Endothelial cell of umbilical vein (primary cell): Measurements from ENCODE around the gene LMTK3. TPM values are rescaled to one million over a fixed set of nuclear protein-coding genes. Genes with fewer than 3 reads are reported as not detected.

Experiments used
- BruUV-seq: library from RNA; stranded (reverse); fragments of 400-500 nt; replicated peaks from 2 replicates; lab custom pipeline; 2021; lab: Mats Ljungman, UMichigan
- CTCF ChIA-PET: fragments of 300-600, 350-600 bp; sonication (Branson Sonifier 250); formaldehyde crosslinking; loops from one replicate; lab custom pipeline; 2021; ENCODE audit warnings: antibody characterized with exemption, inconsistent platforms; lab: Charles Lee
- POLR2A ChIA-PET: fragments of 300-600, 350-600 bp; sonication (Branson Sonifier 250); formaldehyde crosslinking; loops from one replicate; lab custom pipeline; 2021; ENCODE audit warnings: antibody characterized with exemption, inconsistent platforms; lab: Charles Lee
- DNase-seq: peaks from one replicate; pipeline ENCODE4 v3.0.0-alpha.2; 2011; ENCODE audit warnings: low read depth, low spot score
- FAIRE-seq: peaks from 2 replicates; lab custom pipeline; 2011; peaks lifted over from hg19 to GRCh38; lab: Jason Lieb, UNC
- H2AFZ ChIP-seq: 2 replicates; pipeline ENCODE4 v1.6.0; 2012; ENCODE audit warnings: low read depth, low read length, control low read depth, inconsistent platforms
- H3K27ac ChIP-seq: 2 replicates; pipeline ENCODE4 v1.5.1; 2011; ENCODE audit warnings: low read depth, mild to moderate bottlenecking, control low read depth, low read length, moderate library complexity; ENCODE audit not compliant: insufficient read depth
- H3K27me3 ChIP-seq, 2 experiments: 2 replicates each; pipeline versions ENCODE4 v1.6.0 to v1.6.1; 2011; ENCODE audit warnings: low read length in 2 of 2, mixed read lengths in 1 of 2; ENCODE audit not compliant: control insufficient read depth in 2 of 2, insufficient read depth in 2 of 2
- H3K36me3 ChIP-seq, 2 experiments: 2 replicates in 1 of 2; 3 replicates in 1 of 2; pipeline ENCODE4 v1.5.1; 2011; ENCODE audit warnings: low read length in 2 of 2, mild to moderate bottlenecking in 1 of 2, moderate library complexity in 1 of 2; ENCODE audit not compliant: control insufficient read depth in 2 of 2, insufficient read depth in 2 of 2; ENCODE audit errors: extremely low read depth in 1 of 2
- H3K4me1 ChIP-seq: 3 replicates; pipeline ENCODE4 v1.5.1; 2011; ENCODE audit warnings: mild to moderate bottlenecking, low read length; ENCODE audit not compliant: control insufficient read depth, insufficient read depth; ENCODE audit errors: extremely low read depth
- H3K4me2 ChIP-seq: 2 replicates; pipeline ENCODE4 v1.6.1; 2011; ENCODE audit warnings: low read length, control low read depth, mixed read lengths; ENCODE audit not compliant: insufficient read depth
- H3K4me3 ChIP-seq, 3 experiments: fragments of 200-600 bp in 1 of 3; sonication (generic), shearing (Covaris generic) in 1 of 3; replicated peaks in 1 of 3; 2 replicates each; pipeline ENCODE4 v1.5.1; 2011 to 2016; ENCODE audit warnings: control low read depth in 3 of 3, low read length in 3 of 3, mild to moderate bottlenecking in 2 of 3, inconsistent platforms in 1 of 3, low read depth in 1 of 3, moderate library complexity in 1 of 3; ENCODE audit not compliant: insufficient read depth in 1 of 3
- H3K79me2 ChIP-seq: 2 replicates; pipeline ENCODE4 v1.6.0; 2012; ENCODE audit warnings: low read length, inconsistent platforms; ENCODE audit not compliant: control insufficient read depth, insufficient read depth
- H3K9ac ChIP-seq: replicated peaks from 2 replicates; pipeline ENCODE3; 2011; ENCODE audit warnings: low read length, control low read depth; ENCODE audit not compliant: insufficient read depth; ENCODE audit errors: extremely low read depth
- H3K9me1 ChIP-seq: replicated peaks from 3 replicates; pipeline ENCODE4 v1.6.0; 2011; ENCODE audit warnings: mild to moderate bottlenecking, low read length; ENCODE audit not compliant: control insufficient read depth, insufficient read depth; ENCODE audit errors: extremely low read depth
- H3K9me3 ChIP-seq: replicated peaks from 2 replicates; pipeline ENCODE4 v1.5.1; 2012; ENCODE audit warnings: low read length, inconsistent platforms; ENCODE audit not compliant: control insufficient read depth, insufficient read depth
- H4K20me1 ChIP-seq: replicated peaks from 2 replicates; pipeline ENCODE3; 2011; ENCODE audit warnings: mild to moderate bottlenecking, low read length; ENCODE audit not compliant: control insufficient read depth, insufficient read depth; ENCODE audit errors: extremely low read depth
- EZH2 ChIP-seq: IDR thresholded peaks from 2 replicates; pipeline ENCODE4 v1.6.1; 2012; ENCODE audit warnings: borderline replicate concordance, low read depth, mild to moderate bottlenecking, moderate library complexity, low read length, inconsistent platforms; ENCODE audit not compliant: severe bottlenecking
- FOS ChIP-seq: IDR thresholded peaks from 2 replicates; pipeline ENCODE4 v1.6.1; 2011; ENCODE audit warnings: mild to moderate bottlenecking, low read length, moderate library complexity, borderline replicate concordance; ENCODE audit not compliant: insufficient read depth
- GATA2 ChIP-seq: IDR thresholded peaks from 2 replicates; pipeline ENCODE4 v1.7.0; 2011; ENCODE audit warnings: low read depth, mild to moderate bottlenecking, moderate library complexity, mixed read lengths, low read length; ENCODE audit not compliant: insufficient read length, insufficient read depth
- JUN ChIP-seq: IDR thresholded peaks from 2 replicates; pipeline ENCODE4 v1.6.1; 2011; ENCODE audit warnings: borderline replicate concordance, low read depth; ENCODE audit not compliant: insufficient read length, insufficient read depth
- MYC ChIP-seq: IDR thresholded peaks from one replicate; pipeline ENCODE4 v1.6.1; 2011; ENCODE audit warnings: mild to moderate bottlenecking, low read depth, low read length
- POLR2A ChIP-seq: IDR thresholded peaks from 2 replicates; pipeline ENCODE4 v1.6.1; 2012; ENCODE audit warnings: low read depth, mild to moderate bottlenecking, control low read depth, low read length
- POLR2AphosphoS5 ChIP-seq: IDR thresholded peaks from 2 replicates; pipeline ENCODE4 v1.6.1; 2012; ENCODE audit warnings: low read depth, mild to moderate bottlenecking, control low read depth, low read length, moderate library complexity; ENCODE audit not compliant: insufficient read depth
- dilution Hi-C: fragments of 300-500 bp; cut with MboI; formaldehyde crosslinking; loops from one replicate; pipeline ENCODE4 v1.15.0; 2019; ENCODE audit warnings: low sequenced_read_pairs; ENCODE audit not compliant: extremely low pct_ligation_motif_present
- intact Hi-C: fragments of 100-400 bp; cut with micrococcal nuclease; formaldehyde crosslinking; loops from one replicate; pipeline ENCODE4 v1.10.0; 2022
- polyA plus RNA-seq, 4 experiments: library from polyadenylated mRNA; depleted of rRNA in 3 of 4; stranded (reverse) in 3 of 4; unstranded in 1 of 4; fragments of >200 nt; gene quantifications; 2 replicates each; pipeline versions ENCODE4 v1.2.1 to v1.2.3, GENCODE V29; 2011 to 2012; ENCODE audit warnings: missing spikeins in 1 of 4
- total RNA-seq: library from RNA; stranded (reverse); gene quantifications from 2 replicates; pipeline ENCODE4 v1.2.3, GENCODE V29; 2021
- TF ChIP-seq, protein P1 (sequence below): IDR thresholded peaks from 2 replicates; pipeline ENCODE4 v1.6.1; 2011; ENCODE audit not compliant: insufficient read depth, insufficient read length
- TF ChIP-seq, protein P2 (sequence below), 2 donors: IDR thresholded peaks; 1 replicate in 1 of 2; 2 replicates in 1 of 2; pipeline ENCODE4 v1.5.1; 2011; ENCODE audit warnings: low read length in 2 of 2, mild to moderate bottlenecking in 2 of 2, moderate library complexity in 2 of 2, control low read depth in 1 of 2, inconsistent platforms in 1 of 2, low read depth in 1 of 2; ENCODE audit not compliant: insufficient read depth in 1 of 2; ENCODE audit errors: extremely low read depth in 1 of 2

The LMTK3 gene
- total and polyA plus RNA-seq, 2 donors (not counting 3 experiments of a cell fraction or from before 2014, with no cell fraction given) = 0.11 to 0.14 TPM

DNA sequence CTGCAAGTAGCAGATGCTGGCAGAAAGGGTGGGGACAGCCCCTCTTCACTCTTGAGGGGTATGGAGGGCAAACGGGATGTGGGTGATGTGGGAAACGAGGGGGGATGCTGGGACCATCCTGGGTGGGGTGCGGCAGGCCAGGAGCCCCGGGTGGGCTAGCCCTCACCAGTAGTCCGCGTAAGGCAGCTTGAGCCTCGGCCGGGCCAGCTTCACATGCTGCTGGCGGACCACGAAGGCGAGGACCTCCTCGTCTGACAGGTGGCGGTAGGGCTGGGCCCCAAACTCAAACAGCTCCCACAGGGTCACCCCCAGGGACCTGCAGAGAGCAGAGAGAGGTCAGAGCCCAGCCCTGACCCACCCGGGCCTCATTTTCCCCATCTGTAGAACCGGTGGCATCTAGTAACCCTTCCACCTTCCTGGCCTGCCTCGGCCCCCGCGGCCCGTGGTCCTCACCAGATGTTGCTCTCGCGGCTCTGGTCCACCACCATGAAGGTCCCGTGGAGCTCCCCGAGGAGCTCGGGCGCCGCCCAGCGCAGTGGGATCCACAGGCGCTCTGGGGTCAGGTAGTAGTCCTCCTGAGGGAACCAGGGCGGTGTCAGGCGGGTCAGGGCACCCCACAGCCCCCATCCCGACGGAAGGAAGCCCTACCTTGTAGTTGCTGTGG, 10.7 kb downstream of the LMTK3 start:
- H3K79me2 ChIP-seq = no peaks in the 10 kb centered on the region

More for the DNA sequence above, 10.7 kb downstream of the LMTK3 start:
- POLR2A ChIA-PET = interaction anchor here (0.6 kb wide), 1 partner anchor 371 kb away, joined by 3 read pairs; the partner anchor contains the start of gene PPP1R15A
- BruUV-seq = no TSS peak
- dilution Hi-C loops = no loop called here
- FAIRE-seq = no peak
- intact Hi-C loops = no loop called here
- no peaks in the 10 kb centered on the region for H3K4me1 ChIP-seq
- no peak overlapping the region for H3K9ac ChIP-seq
- no peak overlapping the region for H2AFZ ChIP-seq
- H3K36me3 ChIP-seq = no peaks in the 10 kb centered on the region
- peaks cover 2 to 7% of the 10 kb centered on the region in 2 experiments for H3K27me3 ChIP-seq
- no peak overlapping the region for H3K4me2 ChIP-seq
- no peak overlapping the region for H3K27ac ChIP-seq
- no peaks in the 10 kb centered on the region for H4K20me1 ChIP-seq
- no peaks in the 10 kb centered on the region for H3K9me3 ChIP-seq
- H3K9me1 ChIP-seq = no peaks in the 10 kb centered on the region
- TF ChIP-seq JUN (no peak), POLR2AphosphoS5 (no peak), FOS (no peak), MYC (no peak), POLR2A (no peak), GATA2 (no peak), EZH2 (no peak)
- TF ChIP-seq, protein P1, sequence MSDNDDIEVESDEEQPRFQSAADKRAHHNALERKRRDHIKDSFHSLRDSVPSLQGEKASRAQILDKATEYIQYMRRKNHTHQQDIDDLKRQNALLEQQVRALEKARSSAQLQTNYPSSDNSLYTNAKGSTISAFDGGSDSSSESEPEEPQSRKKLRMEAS = no peak
- TF ChIP-seq, protein P2, sequence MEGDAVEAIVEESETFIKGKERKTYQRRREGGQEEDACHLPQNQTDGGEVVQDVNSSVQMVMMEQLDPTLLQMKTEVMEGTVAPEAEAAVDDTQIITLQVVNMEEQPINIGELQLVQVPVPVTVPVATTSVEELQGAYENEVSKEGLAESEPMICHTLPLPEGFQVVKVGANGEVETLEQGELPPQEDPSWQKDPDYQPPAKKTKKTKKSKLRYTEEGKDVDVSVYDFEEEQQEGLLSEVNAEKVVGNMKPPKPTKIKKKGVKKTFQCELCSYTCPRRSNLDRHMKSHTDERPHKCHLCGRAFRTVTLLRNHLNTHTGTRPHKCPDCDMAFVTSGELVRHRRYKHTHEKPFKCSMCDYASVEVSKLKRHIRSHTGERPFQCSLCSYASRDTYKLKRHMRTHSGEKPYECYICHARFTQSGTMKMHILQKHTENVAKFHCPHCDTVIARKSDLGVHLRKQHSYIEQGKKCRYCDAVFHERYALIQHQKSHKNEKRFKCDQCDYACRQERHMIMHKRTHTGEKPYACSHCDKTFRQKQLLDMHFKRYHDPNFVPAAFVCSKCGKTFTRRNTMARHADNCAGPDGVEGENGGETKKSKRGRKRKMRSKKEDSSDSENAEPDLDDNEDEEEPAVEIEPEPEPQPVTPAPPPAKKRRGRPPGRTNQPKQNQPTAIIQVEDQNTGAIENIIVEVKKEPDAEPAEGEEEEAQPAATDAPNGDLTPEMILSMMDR (IDR thresholded peaks at IDR 0.05; ENCODE audit: extremely low read depth in 1 of 2, insufficient read depth in 1 of 2, low read depth in 1 of 2, low read length in 2 of 2) = no peak
- CTCF ChIA-PET = interaction anchor here (1.4 kb wide), 1 partner anchor 83 kb away, joined by 6 read pairs; no protein-coding TSS in a partner anchor
- DNase-seq = no peak
- H3K4me3 ChIP-seq = no peak overlapping the region
